Measurements from ENCODE around the gene SGF29. TPM values are rescaled to one million over a fixed set of nuclear protein-coding genes. Genes with fewer than 3 reads are reported as not detected.

SGF29 gene
- total and polyA plus RNA-seq, 4 donors: 17.8 to 46.6 (median 24.4) TPM

DNA sequence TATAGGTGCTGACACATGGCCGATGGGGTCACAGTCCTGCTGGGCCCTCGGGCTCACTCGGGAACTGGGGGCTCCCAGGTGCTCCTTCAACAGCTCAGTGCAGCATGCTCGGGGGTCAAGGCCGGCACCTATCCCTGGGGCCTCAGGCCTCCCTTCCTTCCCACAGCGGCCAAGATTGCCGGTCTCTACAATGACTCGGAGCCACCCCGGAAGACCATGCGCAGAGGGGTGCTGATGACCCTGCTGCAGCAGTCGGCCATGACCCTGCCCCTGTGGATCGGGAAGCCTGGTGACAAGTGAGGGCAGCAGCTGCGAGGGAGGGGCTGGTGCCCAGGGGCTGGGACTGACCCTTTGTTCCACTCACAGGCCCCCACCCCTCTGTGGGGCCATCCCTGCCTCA is 36.2 kb downstream of the SGF29 start:
- no peaks in the 10 kb centered on the region for H3K4me1 ChIP-seq (ENCODE audit: control insufficient read depth in 5 of 5, insufficient read depth in 5 of 5, low read length in 5 of 5)
- peaks cover 9 to 48% (median 18%) of the 10 kb centered on the region in 4 donors for H3K36me3 ChIP-seq (ENCODE audit: control insufficient read depth in 4 of 4, insufficient read depth in 4 of 4, low read length in 4 of 4)
- H3K9me3 ChIP-seq (ENCODE audit: control insufficient read depth in 4 of 4, insufficient read depth in 3 of 4, low read length in 3 of 4): no peaks in the 10 kb centered on the region
- H3K27ac ChIP-seq (ENCODE audit: low read depth in 1 of 2, low read length in 1 of 2): no peak overlapping the region
- ATAC-seq (ENCODE audit: insufficient read depth, low FRiP score) (no peak), DNase-seq (no peak)
- H3K27me3 ChIP-seq (ENCODE audit: control insufficient read depth in 3 of 3, insufficient read depth in 3 of 3, low read length in 2 of 3): no peaks in the 10 kb centered on the region
- H3K9ac ChIP-seq (ENCODE audit: insufficient read depth in 1 of 2, low read length in 2 of 2): no peak overlapping the region
- no peak overlapping the region for H3K4me3 ChIP-seq
- TF ChIP-seq, protein P1, sequence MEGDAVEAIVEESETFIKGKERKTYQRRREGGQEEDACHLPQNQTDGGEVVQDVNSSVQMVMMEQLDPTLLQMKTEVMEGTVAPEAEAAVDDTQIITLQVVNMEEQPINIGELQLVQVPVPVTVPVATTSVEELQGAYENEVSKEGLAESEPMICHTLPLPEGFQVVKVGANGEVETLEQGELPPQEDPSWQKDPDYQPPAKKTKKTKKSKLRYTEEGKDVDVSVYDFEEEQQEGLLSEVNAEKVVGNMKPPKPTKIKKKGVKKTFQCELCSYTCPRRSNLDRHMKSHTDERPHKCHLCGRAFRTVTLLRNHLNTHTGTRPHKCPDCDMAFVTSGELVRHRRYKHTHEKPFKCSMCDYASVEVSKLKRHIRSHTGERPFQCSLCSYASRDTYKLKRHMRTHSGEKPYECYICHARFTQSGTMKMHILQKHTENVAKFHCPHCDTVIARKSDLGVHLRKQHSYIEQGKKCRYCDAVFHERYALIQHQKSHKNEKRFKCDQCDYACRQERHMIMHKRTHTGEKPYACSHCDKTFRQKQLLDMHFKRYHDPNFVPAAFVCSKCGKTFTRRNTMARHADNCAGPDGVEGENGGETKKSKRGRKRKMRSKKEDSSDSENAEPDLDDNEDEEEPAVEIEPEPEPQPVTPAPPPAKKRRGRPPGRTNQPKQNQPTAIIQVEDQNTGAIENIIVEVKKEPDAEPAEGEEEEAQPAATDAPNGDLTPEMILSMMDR (IDR thresholded peaks at IDR 0.05; ENCODE audit: control extremely low read depth, extremely low read depth): no peak
- WGBS, 2 donors: 96 to 97% methylated on average over 13 of the region's 13 CpGs

DNA sequence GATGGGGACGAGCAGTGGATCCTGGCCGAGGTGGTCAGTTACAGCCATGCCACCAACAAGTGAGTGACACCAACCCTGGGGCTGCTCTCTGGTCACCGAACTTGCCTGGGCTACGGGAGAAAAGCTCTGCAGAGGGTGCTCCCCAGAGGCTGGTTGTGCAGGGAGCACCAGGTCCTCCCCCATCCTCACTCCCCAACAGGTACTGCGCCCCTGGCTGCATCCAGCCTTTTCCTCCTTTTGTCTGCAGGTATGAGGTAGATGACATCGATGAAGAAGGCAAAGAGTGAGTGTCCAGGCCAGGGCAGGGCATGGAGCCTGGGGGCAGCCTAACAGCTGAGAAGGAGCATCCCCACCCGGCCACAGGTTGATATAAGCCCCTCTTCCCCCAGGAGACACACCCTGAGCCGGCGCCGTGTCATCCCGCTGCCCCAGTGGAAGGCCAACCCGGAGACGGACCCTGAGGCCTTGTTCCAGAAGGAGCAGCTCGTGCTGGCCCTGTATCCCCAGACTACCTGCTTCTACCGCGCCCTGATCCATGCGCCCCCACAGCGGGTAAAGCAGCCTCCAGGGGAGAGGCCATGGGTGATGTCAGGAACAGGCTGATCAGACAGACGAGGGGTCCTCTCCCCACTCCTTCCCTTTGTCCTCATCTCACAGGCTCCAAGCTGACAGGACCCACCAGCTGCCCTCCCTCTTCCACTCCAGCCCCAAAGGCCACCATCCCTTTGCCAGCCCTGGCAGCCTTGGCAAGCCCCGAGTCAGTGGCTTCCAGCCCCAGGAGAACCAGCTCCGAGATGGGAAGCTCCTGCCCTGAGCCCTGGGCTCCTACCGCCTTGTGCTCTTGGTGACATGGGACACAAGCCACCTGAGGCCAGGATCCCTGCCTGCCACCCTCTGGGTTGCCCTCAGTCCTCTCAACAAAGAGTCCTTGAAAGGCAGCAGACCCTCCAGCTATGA is 36.9 kb downstream of the SGF29 start:
- no peak overlapping the region for H3K4me3 ChIP-seq
- ATAC-seq (ENCODE audit: insufficient read depth, low FRiP score) (no peak), DNase-seq (no peak)
- 95% methylated on average over 22 of the region's 22 CpGs for WGBS, 2 donors
- peaks cover 9 to 40% (median 16%) of the 10 kb centered on the region in 4 donors for H3K36me3 ChIP-seq (ENCODE audit: control insufficient read depth in 4 of 4, insufficient read depth in 4 of 4, low read length in 4 of 4)
- no peaks in the 10 kb centered on the region for H3K9me3 ChIP-seq (ENCODE audit: control insufficient read depth in 4 of 4, insufficient read depth in 3 of 4, low read length in 3 of 4)
- no peak overlapping the region for H3K9ac ChIP-seq (ENCODE audit: insufficient read depth in 1 of 2, low read length in 2 of 2)
- H3K4me1 ChIP-seq (ENCODE audit: control insufficient read depth in 5 of 5, insufficient read depth in 5 of 5, low read length in 5 of 5): no peaks in the 10 kb centered on the region
- TF ChIP-seq, protein P1 (IDR thresholded peaks at IDR 0.05; ENCODE audit: control extremely low read depth, extremely low read depth): no peak
- H3K27ac ChIP-seq (ENCODE audit: low read depth in 1 of 2, low read length in 1 of 2): no peak overlapping the region
- H3K27me3 ChIP-seq (ENCODE audit: control insufficient read depth in 3 of 3, insufficient read depth in 3 of 3, low read length in 2 of 3): no peaks in the 10 kb centered on the region

DNA sequence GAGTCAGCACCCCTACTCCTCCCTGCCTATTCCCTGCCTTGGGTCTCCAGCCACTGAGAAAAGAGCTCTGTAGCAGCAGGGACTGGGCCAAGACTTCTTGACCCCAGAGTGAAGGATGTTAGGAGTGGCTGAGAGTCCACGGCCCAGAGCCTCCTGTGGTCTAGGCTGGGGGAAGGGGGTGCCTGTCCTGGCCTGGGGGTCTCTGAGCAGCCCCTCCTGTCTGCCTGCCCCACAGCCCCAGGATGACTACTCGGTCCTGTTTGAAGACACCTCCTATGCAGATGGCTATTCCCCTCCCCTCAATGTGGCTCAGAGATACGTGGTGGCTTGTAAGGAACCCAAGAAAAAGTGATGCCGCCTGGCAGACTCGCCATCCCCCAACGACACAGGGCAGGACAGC is 37.6 kb downstream of the SGF29 start:
- ATAC-seq (ENCODE audit: insufficient read depth, low FRiP score) (no peak), DNase-seq (no peak)
- no peak overlapping the region for H3K9ac ChIP-seq (ENCODE audit: insufficient read depth in 1 of 2, low read length in 2 of 2)
- H3K27ac ChIP-seq (ENCODE audit: low read depth in 1 of 2, low read length in 1 of 2): no peak overlapping the region
- H3K4me3 ChIP-seq: no peak overlapping the region
- no peaks in the 10 kb centered on the region for H3K9me3 ChIP-seq (ENCODE audit: control insufficient read depth in 4 of 4, insufficient read depth in 3 of 4, low read length in 3 of 4)
- H3K36me3 ChIP-seq (ENCODE audit: control insufficient read depth in 4 of 4, insufficient read depth in 4 of 4, low read length in 4 of 4): peaks cover 8 to 39% (median 15%) of the 10 kb centered on the region in 4 donors
- 86 to 90% methylated on average over 6 of the region's 6 CpGs for WGBS, 2 donors
- H3K27me3 ChIP-seq (ENCODE audit: control insufficient read depth in 3 of 3, insufficient read depth in 3 of 3, low read length in 2 of 3): no peaks in the 10 kb centered on the region
- peaks cover 0 to 3% (median 0%) of the 10 kb centered on the region in 5 donors for H3K4me1 ChIP-seq (ENCODE audit: control insufficient read depth in 5 of 5, insufficient read depth in 5 of 5, low read length in 5 of 5)
- TF ChIP-seq, protein P1 (IDR thresholded peaks at IDR 0.05; ENCODE audit: control extremely low read depth, extremely low read depth): no peak
